GM12878 (cell line): Measurements from ENCODE around the gene DKKL1. TPM values are rescaled to one million over a fixed set of nuclear protein-coding genes. Genes with fewer than 3 reads are reported as not detected.
A peak's percentile ranks its signal among the peaks of the same experiment; 100 is the strongest.

ENCODE experiments used
- CBX3 ChIP-seq: fragments of 200-600 bp; sonication (generic); IDR thresholded peaks from 2 replicates; pipeline ENCODE4 v1.6.1; 2016; ENCODE audit warnings: low read depth, borderline replicate concordance
- ETV6 ChIP-seq, 2 experiments: fragments of 450-650 bp in 1 of 2; IDR thresholded peaks in 1 of 2; conservative IDR thresholded peaks in 1 of 2; 2 replicates each; pipeline ENCODE4 v1.6.1; 2014; ENCODE audit warnings: antibody characterized with exemption in 1 of 2, borderline replicate concordance in 1 of 2, low read depth in 1 of 2, mild to moderate bottlenecking in 1 of 2, moderate library complexity in 1 of 2
- HCFC1 ChIP-seq: fragments of 150-350 bp; IDR thresholded peaks from 2 replicates; pipeline ENCODE4 v1.6.1; 2014; ENCODE audit warnings: low read length
- IRF4 ChIP-seq: IDR thresholded peaks from 2 replicates; pipeline ENCODE4 v1.6.1; 2011; ENCODE audit warnings: low read depth, low read length
- MTA3 ChIP-seq: IDR thresholded peaks from 2 replicates; pipeline ENCODE4 v1.6.1; 2012; ENCODE audit warnings: low read length, inconsistent platforms, borderline replicate concordance
- NFYB ChIP-seq: IDR thresholded peaks from 2 replicates; pipeline ENCODE4 v1.6.1; 2011; ENCODE audit warnings: low read depth, mild to moderate bottlenecking, low read length, improper control_type of control experiment, moderate library complexity; ENCODE audit not compliant: insufficient read depth
- NR2C2 ChIP-seq: IDR thresholded peaks from 2 replicates; pipeline ENCODE4 v1.6.1; 2011; ENCODE audit warnings: borderline replicate concordance, low read depth; ENCODE audit not compliant: control insufficient read depth, insufficient read length
- NR2F1 ChIP-seq: fragments of 450-650 bp; conservative IDR thresholded peaks from 2 replicates; pipeline ENCODE4 v1.6.1; 2017; ENCODE audit warnings: mild to moderate bottlenecking
- PML ChIP-seq: IDR thresholded peaks from 2 replicates; pipeline ENCODE4 v1.6.1; 2012; ENCODE audit warnings: low read length, inconsistent platforms
- POLR2AphosphoS2 ChIP-seq: IDR thresholded peaks from 2 replicates; pipeline ENCODE4 v1.6.1; 2011; ENCODE audit warnings: low read depth, mild to moderate bottlenecking, low read length, improper control_type of control experiment, moderate library complexity
- RFX5 ChIP-seq: IDR thresholded peaks from 2 replicates; pipeline ENCODE4 v1.6.1; 2011; ENCODE audit warnings: low read depth, low read length, improper control_type of control experiment
- STAT3 ChIP-seq: IDR thresholded peaks from 2 replicates; pipeline ENCODE4 v1.6.1; 2011; ENCODE audit warnings: low read depth, low read length, improper control_type of control experiment
- TBL1XR1 ChIP-seq: IDR thresholded peaks from 2 replicates; pipeline ENCODE4 v1.6.1; 2012; ENCODE audit warnings: low read depth, low read length, improper control_type of control experiment
- TCF7 ChIP-seq: IDR thresholded peaks from 2 replicates; pipeline ENCODE4 v1.6.1; 2014; ENCODE audit warnings: antibody characterized with exemption, borderline replicate concordance
- polyA plus RNA-seq, 11 experiments: library from polyadenylated mRNA; depleted of rRNA in 4 of 11; unstranded in 6 of 11; stranded (reverse) in 5 of 11; fragments of >200 nt; fragmentation: Nextera tagmentation in 4 of 11; fragmentation: Illumina TruSeq in 1 of 11; extraction: Ambion mirVana in 4 of 11; extraction: Trizol in 1 of 11; gene quantifications; 1 replicate in 1 of 11; 2 replicates in 10 of 11; pipeline versions ENCODE4 v1.2.1 to v1.2.3, GENCODE V29; 2011 to 2016; ENCODE audit warnings: inconsistent platforms in 2 of 11, missing spikeins in 2 of 11, low read depth in 1 of 11
- total RNA-seq, 4 experiments: library from RNA; depleted of rRNA in 3 of 4; stranded (reverse); fragments of >200 nt in 3 of 4; fragmentation: Illumina TruSeq in 1 of 4; extraction: Trizol in 1 of 4; gene quantifications; 2 replicates each; pipeline versions ENCODE4 v1.2.1 to v1.2.3, GENCODE V29; 2013 to 2021
- TF ChIP-seq, protein P1 (sequence below): IDR thresholded peaks from 2 replicates; pipeline ENCODE4 v1.6.1; 2012; ENCODE audit warnings: improper control_type of control experiment, low read depth, low read length; ENCODE audit not compliant: insufficient replicate concordance
- TF ChIP-seq, protein P2 (sequence below): fragments of 150-350 bp; IDR thresholded peaks from 2 replicates; pipeline ENCODE4 v1.6.1; 2014; ENCODE audit warnings: mild to moderate bottlenecking, low read depth, low read length
- TF ChIP-seq, protein P3 (sequence below): fragments of 450-650 bp; IDR thresholded peaks from 2 replicates; pipeline ENCODE4 v1.6.1; 2018; ENCODE audit warnings: mild to moderate bottlenecking, low read depth, moderate library complexity; ENCODE audit not compliant: partially characterized antibody
- TF ChIP-seq, protein P4 (sequence below): IDR thresholded peaks from 2 replicates; pipeline ENCODE4 v1.6.1; 2011; ENCODE audit warnings: low read depth, low read length, improper control_type of control experiment, borderline replicate concordance
- TF ChIP-seq, protein P5 (sequence below): IDR thresholded peaks from 2 replicates; pipeline ENCODE4 v1.6.1; 2012; ENCODE audit warnings: low read depth, low read length, improper control_type of control experiment

Gene DKKL1
- total and polyA plus RNA-seq, 10 of the 15 experiments (the other 5 are each of a cell fraction or from before 2014, with no cell fraction given), result not detected

DNA sequence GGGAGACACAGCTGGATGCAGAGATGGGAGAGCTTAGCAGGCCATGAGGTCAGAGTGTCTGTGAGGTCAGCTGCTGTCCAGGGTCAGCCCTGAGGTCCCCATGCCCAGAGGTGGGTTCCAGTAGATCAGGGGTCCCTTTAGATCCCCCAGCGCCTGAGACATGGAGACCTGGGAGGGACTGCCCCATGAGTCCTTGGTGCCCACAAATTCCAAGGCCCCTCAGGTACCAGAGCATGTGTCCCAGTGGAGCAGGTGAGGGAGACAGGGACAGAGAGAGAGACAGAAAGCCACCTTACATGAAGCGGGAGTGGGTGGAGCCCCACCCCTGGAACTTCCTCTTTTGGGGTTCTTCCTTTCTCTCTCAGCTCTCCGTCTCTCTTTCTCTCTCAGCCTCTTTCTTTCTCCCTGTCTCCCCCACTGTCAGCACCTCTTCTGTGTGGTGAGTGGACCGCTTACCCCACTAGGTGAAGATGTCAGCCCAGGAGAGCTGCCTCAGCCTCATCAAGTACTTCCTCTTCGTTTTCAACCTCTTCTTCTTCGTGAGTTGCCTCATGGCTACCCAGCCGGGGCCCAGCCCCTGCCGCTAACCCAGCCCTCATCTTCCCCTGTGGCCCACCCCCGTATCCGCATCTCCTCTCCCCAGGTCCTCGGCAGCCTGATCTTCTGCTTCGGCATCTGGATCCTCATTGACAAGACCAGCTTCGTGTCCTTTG, 28.4 kb upstream of the DKKL1 start, which contains the start of gene CD37 (continued):
- TF ChIP-seq NR2C2 (no peak), RFX5 (no peak), TCF7 (no peak), MTA3 (no peak), POLR2AphosphoS2 (peak; percentile 79), NFYB (no peak), PML (peak; percentile 92), NR2F1 (peak; percentile 69), CBX3 (no peak), TBL1XR1 (no peak), IRF4 (0 out of 2 replicates have a peak, but pooled peaks have one; percentile 13), ETV6 (conservative IDR thresholded peaks at IDR 0.05 in 1 of 2, IDR thresholded peaks at IDR 0.05 in 1 of 2; ENCODE audit: borderline replicate concordance in 1 of 2, low read depth in 1 of 2) (0 out of 4 replicates have a peak, but pooled peaks of 1 of the 2 experiments have one; percentile 45), STAT3 (no peak), HCFC1 (no peak)
- TF ChIP-seq, protein P1, sequence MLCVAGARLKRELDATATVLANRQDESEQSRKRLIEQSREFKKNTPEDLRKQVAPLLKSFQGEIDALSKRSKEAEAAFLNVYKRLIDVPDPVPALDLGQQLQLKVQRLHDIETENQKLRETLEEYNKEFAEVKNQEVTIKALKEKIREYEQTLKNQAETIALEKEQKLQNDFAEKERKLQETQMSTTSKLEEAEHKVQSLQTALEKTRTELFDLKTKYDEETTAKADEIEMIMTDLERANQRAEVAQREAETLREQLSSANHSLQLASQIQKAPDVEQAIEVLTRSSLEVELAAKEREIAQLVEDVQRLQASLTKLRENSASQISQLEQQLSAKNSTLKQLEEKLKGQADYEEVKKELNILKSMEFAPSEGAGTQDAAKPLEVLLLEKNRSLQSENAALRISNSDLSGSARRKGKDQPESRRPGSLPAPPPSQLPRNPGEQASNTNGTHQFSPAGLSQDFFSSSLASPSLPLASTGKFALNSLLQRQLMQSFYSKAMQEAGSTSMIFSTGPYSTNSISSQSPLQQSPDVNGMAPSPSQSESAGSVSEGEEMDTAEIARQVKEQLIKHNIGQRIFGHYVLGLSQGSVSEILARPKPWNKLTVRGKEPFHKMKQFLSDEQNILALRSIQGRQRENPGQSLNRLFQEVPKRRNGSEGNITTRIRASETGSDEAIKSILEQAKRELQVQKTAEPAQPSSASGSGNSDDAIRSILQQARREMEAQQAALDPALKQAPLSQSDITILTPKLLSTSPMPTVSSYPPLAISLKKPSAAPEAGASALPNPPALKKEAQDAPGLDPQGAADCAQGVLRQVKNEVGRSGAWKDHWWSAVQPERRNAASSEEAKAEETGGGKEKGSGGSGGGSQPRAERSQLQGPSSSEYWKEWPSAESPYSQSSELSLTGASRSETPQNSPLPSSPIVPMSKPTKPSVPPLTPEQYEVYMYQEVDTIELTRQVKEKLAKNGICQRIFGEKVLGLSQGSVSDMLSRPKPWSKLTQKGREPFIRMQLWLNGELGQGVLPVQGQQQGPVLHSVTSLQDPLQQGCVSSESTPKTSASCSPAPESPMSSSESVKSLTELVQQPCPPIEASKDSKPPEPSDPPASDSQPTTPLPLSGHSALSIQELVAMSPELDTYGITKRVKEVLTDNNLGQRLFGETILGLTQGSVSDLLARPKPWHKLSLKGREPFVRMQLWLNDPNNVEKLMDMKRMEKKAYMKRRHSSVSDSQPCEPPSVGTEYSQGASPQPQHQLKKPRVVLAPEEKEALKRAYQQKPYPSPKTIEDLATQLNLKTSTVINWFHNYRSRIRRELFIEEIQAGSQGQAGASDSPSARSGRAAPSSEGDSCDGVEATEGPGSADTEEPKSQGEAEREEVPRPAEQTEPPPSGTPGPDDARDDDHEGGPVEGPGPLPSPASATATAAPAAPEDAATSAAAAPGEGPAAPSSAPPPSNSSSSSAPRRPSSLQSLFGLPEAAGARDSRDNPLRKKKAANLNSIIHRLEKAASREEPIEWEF, result no peak
- TF ChIP-seq, protein P2, sequence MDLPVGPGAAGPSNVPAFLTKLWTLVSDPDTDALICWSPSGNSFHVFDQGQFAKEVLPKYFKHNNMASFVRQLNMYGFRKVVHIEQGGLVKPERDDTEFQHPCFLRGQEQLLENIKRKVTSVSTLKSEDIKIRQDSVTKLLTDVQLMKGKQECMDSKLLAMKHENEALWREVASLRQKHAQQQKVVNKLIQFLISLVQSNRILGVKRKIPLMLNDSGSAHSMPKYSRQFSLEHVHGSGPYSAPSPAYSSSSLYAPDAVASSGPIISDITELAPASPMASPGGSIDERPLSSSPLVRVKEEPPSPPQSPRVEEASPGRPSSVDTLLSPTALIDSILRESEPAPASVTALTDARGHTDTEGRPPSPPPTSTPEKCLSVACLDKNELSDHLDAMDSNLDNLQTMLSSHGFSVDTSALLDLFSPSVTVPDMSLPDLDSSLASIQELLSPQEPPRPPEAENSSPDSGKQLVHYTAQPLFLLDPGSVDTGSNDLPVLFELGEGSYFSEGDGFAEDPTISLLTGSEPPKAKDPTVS, result no peak
- TF ChIP-seq, protein P3, sequence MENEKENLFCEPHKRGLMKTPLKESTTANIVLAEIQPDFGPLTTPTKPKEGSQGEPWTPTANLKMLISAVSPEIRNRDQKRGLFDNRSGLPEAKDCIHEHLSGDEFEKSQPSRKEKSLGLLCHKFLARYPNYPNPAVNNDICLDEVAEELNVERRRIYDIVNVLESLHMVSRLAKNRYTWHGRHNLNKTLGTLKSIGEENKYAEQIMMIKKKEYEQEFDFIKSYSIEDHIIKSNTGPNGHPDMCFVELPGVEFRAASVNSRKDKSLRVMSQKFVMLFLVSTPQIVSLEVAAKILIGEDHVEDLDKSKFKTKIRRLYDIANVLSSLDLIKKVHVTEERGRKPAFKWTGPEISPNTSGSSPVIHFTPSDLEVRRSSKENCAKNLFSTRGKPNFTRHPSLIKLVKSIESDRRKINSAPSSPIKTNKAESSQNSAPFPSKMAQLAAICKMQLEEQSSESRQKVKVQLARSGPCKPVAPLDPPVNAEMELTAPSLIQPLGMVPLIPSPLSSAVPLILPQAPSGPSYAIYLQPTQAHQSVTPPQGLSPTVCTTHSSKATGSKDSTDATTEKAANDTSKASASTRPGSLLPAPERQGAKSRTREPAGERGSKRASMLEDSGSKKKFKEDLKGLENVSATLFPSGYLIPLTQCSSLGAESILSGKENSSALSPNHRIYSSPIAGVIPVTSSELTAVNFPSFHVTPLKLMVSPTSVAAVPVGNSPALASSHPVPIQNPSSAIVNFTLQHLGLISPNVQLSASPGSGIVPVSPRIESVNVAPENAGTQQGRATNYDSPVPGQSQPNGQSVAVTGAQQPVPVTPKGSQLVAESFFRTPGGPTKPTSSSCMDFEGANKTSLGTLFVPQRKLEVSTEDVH, result no peak
- TF ChIP-seq, protein P4, sequence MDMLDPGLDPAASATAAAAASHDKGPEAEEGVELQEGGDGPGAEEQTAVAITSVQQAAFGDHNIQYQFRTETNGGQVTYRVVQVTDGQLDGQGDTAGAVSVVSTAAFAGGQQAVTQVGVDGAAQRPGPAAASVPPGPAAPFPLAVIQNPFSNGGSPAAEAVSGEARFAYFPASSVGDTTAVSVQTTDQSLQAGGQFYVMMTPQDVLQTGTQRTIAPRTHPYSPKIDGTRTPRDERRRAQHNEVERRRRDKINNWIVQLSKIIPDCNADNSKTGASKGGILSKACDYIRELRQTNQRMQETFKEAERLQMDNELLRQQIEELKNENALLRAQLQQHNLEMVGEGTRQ, result no peak
- TF ChIP-seq, protein P5, sequence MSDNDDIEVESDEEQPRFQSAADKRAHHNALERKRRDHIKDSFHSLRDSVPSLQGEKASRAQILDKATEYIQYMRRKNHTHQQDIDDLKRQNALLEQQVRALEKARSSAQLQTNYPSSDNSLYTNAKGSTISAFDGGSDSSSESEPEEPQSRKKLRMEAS, result no peak; the same call in 1 of the 2 replicates
